CD14-positive monocyte (primary cell): ENCODE measurements around the gene BCCIP. TPM values are rescaled to one million over a fixed set of nuclear protein-coding genes. Genes with fewer than 3 reads are reported as not detected.

ENCODE experiments used
- DNase-seq, 3 donors: peaks; one replicate each; pipeline ENCODE4 v3.0.0-alpha.2; 2011 to 2022
- H2AFZ ChIP-seq: 2 replicates; pipeline ENCODE4 v1.6.0; 2012; ENCODE audit warnings: mild to moderate bottlenecking, low read depth, low read length, inconsistent platforms; ENCODE audit not compliant: insufficient read depth, poor library complexity, severe bottlenecking
- H3K27ac ChIP-seq, 2 donors: 1 replicate in 1 of 2; 2 replicates in 1 of 2; pipeline ENCODE4 v1.5.1; 2012 to 2013; ENCODE audit warnings: low read length in 2 of 2, control low read depth in 1 of 2, inconsistent platforms in 1 of 2, low read depth in 1 of 2, mild to moderate bottlenecking in 1 of 2
- H3K27me3 ChIP-seq, 2 donors: one replicate each; pipeline versions ENCODE4 v1.6.0 to v1.6.1; 2011 to 2013; ENCODE audit warnings: low read length in 2 of 2; ENCODE audit not compliant: control insufficient read depth in 2 of 2, insufficient read depth in 2 of 2
- H3K36me3 ChIP-seq, 2 donors: replicated peaks in 1 of 2; 1 replicate in 1 of 2; 2 replicates in 1 of 2; pipeline versions ENCODE4 v1.5.1 to v1.6.1; 2012 to 2013; ENCODE audit warnings: low read length in 2 of 2, control low read depth in 1 of 2, inconsistent platforms in 1 of 2, mild to moderate bottlenecking in 1 of 2; ENCODE audit not compliant: insufficient read depth in 2 of 2, control insufficient read depth in 1 of 2
- H3K4me1 ChIP-seq, 2 donors: 1 replicate in 1 of 2; 2 replicates in 1 of 2; pipeline versions ENCODE4 v1.5.1 to v1.6.1; 2012 to 2013; ENCODE audit warnings: low read length in 2 of 2, control low read depth in 1 of 2, inconsistent platforms in 1 of 2, mild to moderate bottlenecking in 1 of 2, moderate library complexity in 1 of 2; ENCODE audit not compliant: insufficient read depth in 2 of 2, control insufficient read depth in 1 of 2
- H3K4me2 ChIP-seq: replicated peaks from 2 replicates; pipeline ENCODE3; 2012; ENCODE audit warnings: low read length, moderate library complexity, mild to moderate bottlenecking; ENCODE audit not compliant: poor library complexity, severe bottlenecking; ENCODE audit errors: extremely low read depth
- H3K4me3 ChIP-seq, 3 experiments: fragments of 200-600 bp in 1 of 3; sonication (generic) in 1 of 3; replicated peaks in 1 of 3; 1 replicate in 2 of 3; 2 replicates in 1 of 3; pipeline ENCODE4 v1.5.1; 2011 to 2013; ENCODE audit warnings: low read length in 3 of 3, mild to moderate bottlenecking in 3 of 3, control low read depth in 2 of 3, low read depth in 2 of 3, inconsistent platforms in 1 of 3, moderate library complexity in 1 of 3
- H3K79me2 ChIP-seq: 2 replicates; pipeline ENCODE4 v1.6.0; 2012; ENCODE audit warnings: mild to moderate bottlenecking, control low read depth, inconsistent platforms, low read length, moderate library complexity; ENCODE audit not compliant: insufficient read depth
- H3K9ac ChIP-seq: 2 replicates; pipeline ENCODE4 v1.6.0; 2017; ENCODE audit warnings: low read length, mild to moderate bottlenecking; ENCODE audit not compliant: insufficient read depth, poor library complexity, severe bottlenecking
- H3K9me3 ChIP-seq, 2 donors: replicated peaks in 1 of 2; 1 replicate in 1 of 2; 2 replicates in 1 of 2; pipeline versions ENCODE4 v1.5.1 to v1.6.1; 2012 to 2013; ENCODE audit warnings: low read length in 2 of 2, control low read depth in 1 of 2; ENCODE audit not compliant: control insufficient read depth in 1 of 2, insufficient read depth in 1 of 2
- H4K20me1 ChIP-seq: 2 replicates; pipeline ENCODE4 v1.6.0; 2012; ENCODE audit warnings: mild to moderate bottlenecking, low read length, control low read depth, moderate library complexity; ENCODE audit not compliant: insufficient read depth
- H3K27ac Mint-ChIP-seq, 7 donors: one replicate each; pipeline ENCODE4 v1.8.0; 2020; ENCODE audit warnings: mild to moderate bottlenecking in 7 of 7, mixed read lengths in 7 of 7, moderate library complexity in 6 of 7, inconsistent platforms in 2 of 7
- H3K27me3 Mint-ChIP-seq, 3 donors: one replicate each; pipeline ENCODE4 v1.8.0; 2021 to 2022; ENCODE audit warnings: low read depth in 3 of 3, mild to moderate bottlenecking in 3 of 3, mixed read lengths in 3 of 3, moderate library complexity in 3 of 3, inconsistent platforms in 1 of 3
- H3K36me3 Mint-ChIP-seq, 2 donors: one replicate each; pipeline ENCODE4 v1.8.0; 2020; ENCODE audit warnings: mixed read lengths in 2 of 2, inconsistent platforms in 1 of 2, mild to moderate bottlenecking in 1 of 2
- H3K4me1 Mint-ChIP-seq: one replicate; pipeline ENCODE4 v1.8.0; 2020; ENCODE audit warnings: mild to moderate bottlenecking, mixed read lengths
- H3K4me3 Mint-ChIP-seq, 2 donors: one replicate each; pipeline ENCODE4 v1.8.0; 2020; ENCODE audit warnings: mild to moderate bottlenecking in 2 of 2, mixed read lengths in 2 of 2, moderate library complexity in 1 of 2
- H3K9me3 Mint-ChIP-seq, 7 donors: one replicate each; pipeline ENCODE4 v1.8.0; 2020 to 2022; ENCODE audit warnings: mixed read lengths in 7 of 7, mild to moderate bottlenecking in 6 of 7, moderate library complexity in 6 of 7, inconsistent platforms in 2 of 7
- CTCF ChIP-seq: fragments of 200-600 bp; IDR thresholded peaks from one replicate; pipeline ENCODE4 v1.8.0; 2022; ENCODE audit warnings: antibody characterized with exemption, mild to moderate bottlenecking
- WGBS: methylation state at CpG from one replicate; pipeline ENCODE4 v1.1.5; 2013; ENCODE audit warnings: missing lambda C conversion rate; ENCODE audit not compliant: insufficient coverage; 5-methylcytosine and 5-hydroxymethylcytosine counted together
- intact Hi-C, 2 donors: fragments of 100-400 bp; cut with micrococcal nuclease; formaldehyde crosslinking; loops; one replicate each; pipeline versions ENCODE4 v1.15.0 to v1.15.1; 2023
- polyA plus RNA-seq, 3 donors: library from polyadenylated mRNA; depleted of rRNA in 1 of 3; unstranded in 2 of 3; stranded (reverse) in 1 of 3; fragments of 300-500 nt in 2 of 3; fragments of >200 nt in 1 of 3; fragmentation: Illumina TruSeq in 2 of 3; gene quantifications; 1 replicate in 2 of 3; 2 replicates in 1 of 3; pipeline ENCODE4 v1.2.3, GENCODE V29; 2012 to 2021

Gene BCCIP
- polyA plus RNA-seq, 3 donors = 16.0 to 61.7 (median 59.3) TPM

DNA sequence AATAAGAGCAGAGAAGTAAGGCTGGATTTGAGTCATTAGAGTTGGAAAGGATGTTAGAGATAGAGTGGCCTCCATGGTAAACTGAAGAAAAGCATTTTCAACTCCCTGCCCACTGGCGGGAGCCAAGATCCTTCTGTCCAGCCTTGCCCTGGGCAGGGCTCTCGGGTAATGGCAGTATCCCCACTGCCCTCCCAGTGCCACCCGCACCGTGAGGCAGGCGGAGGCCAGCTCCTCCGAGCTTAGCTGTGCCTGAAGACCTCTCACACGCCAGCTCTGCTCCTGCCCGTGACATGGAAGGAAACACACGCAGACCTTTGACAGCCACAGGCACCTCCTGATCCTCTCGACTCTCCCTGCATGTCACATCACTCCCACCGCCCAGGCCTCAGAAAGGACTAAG lies 22.3 kb downstream of the BCCIP start:
- H4K20me1 ChIP-seq = no peaks in the 10 kb centered on the region
- H3K9me3 ChIP-seq = no peaks in the 10 kb centered on the region
- H3K4me3 ChIP-seq = no peak overlapping the region
- H3K27me3 ChIP-seq = no peaks in the 10 kb centered on the region
- no peak overlapping the region for H3K9ac ChIP-seq
- Mint-ChIP-seq H3K36me3 (peaks cover 56 to 61% of the 10 kb centered on the region in 2 donors), H3K27ac (no peak overlapping the region), H3K4me3 (no peak overlapping the region), H3K9me3 (no peaks in the 10 kb centered on the region), H3K4me1 (no peaks in the 10 kb centered on the region), H3K27me3 (peaks cover 0 to 2% (median 1%) of the 10 kb centered on the region in 3 donors)
- intact Hi-C loops = no loop called here
- H3K4me2 ChIP-seq = no peak overlapping the region
- DNase-seq = no peak
- peaks cover 30 to 94% of the 10 kb centered on the region in 2 donors for H3K36me3 ChIP-seq
- no peaks in the 10 kb centered on the region for H3K79me2 ChIP-seq
- H3K4me1 ChIP-seq = no peaks in the 10 kb centered on the region
- TF ChIP-seq CTCF = no peak
- no peak overlapping the region for H3K27ac ChIP-seq
- no peak overlapping the region for H2AFZ ChIP-seq
- 94% methylated on average over 5 of the region's 11 CpGs for WGBS

- no peak overlapping the region for H3K4me2 ChIP-seq
- no peaks in the 10 kb centered on the region for H3K4me1 ChIP-seq
- Mint-ChIP-seq H3K4me3 (no peak overlapping the region), H3K4me1 (no peaks in the 10 kb centered on the region), H3K27me3 (peaks cover 0 to 2% (median 1%) of the 10 kb centered on the region in 3 donors), H3K27ac (peak overlapping the region in 1 of 7 donors; percentile 30), H3K9me3 (no peaks in the 10 kb centered on the region), H3K36me3 (peaks cover 55 to 61% of the 10 kb centered on the region in 2 donors)
- H3K9ac ChIP-seq = no peak overlapping the region
- no peaks in the 10 kb centered on the region for H3K79me2 ChIP-seq
- TF ChIP-seq CTCF = no peak
- H2AFZ ChIP-seq = no peak overlapping the region
- H4K20me1 ChIP-seq = no peaks in the 10 kb centered on the region
- H3K27me3 ChIP-seq = no peaks in the 10 kb centered on the region
- H3K36me3 ChIP-seq = peaks cover 28 to 94% of the 10 kb centered on the region in 2 donors
- no peak overlapping the region for H3K27ac ChIP-seq
- no peaks in the 10 kb centered on the region for H3K9me3 ChIP-seq
- intact Hi-C loops = no loop called here
- no peak overlapping the region for H3K4me3 ChIP-seq
- no CpG with 5 or more reads among the region's 3 CpGs for WGBS
- DNase-seq = no peak
Measured at GRCh38 chr10:125846894-125847293, 23.5 kb downstream of the BCCIP start.
